Forelimb muscle (tissue), 1 donor: ENCODE data around the gene PRSS27. TPM values are rescaled to one million over a fixed set of nuclear protein-coding genes. Genes with fewer than 3 reads are reported as not detected.

Experiments used
- DNase-seq: peaks from one replicate; pipeline ENCODE4 v3.0.0-alpha.2; 2013; ENCODE audit warnings: low read depth
- polyA plus RNA-seq: library from polyadenylated mRNA; unstranded; fragments of 120-200 nt; gene quantifications from one replicate; pipeline ENCODE4 v1.2.1, GENCODE V29; 2013; ENCODE audit not compliant: insufficient read length

PRSS27 gene
- 1.4 TPM for polyA plus RNA-seq

DNA sequence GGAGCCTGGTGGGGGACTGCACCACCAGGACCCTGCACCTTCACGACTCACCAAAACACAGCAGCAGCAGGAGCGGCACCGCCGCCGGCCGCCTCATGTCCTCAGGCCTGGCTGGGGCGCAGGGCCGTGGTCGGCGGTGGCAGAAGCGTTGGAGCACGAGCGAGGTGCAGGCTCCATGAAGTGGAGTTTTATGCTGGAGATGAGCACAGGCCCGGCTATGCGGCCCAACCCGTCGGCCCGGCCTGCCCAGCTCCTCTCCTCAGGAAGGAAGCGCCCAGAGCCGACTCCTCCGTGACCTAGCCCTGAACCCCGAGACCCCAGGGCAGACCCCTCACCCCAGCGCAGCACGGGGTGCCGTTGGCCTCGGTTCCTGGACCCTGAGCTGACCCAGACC, at the start of gene PRSS27:
TSS of gene PRSS27 (minus strand) at position 161 of the 394 bp plus-strand sequence. CDS start at position 97, 64 bp downstream.
- DNase-seq = no peak

DNA sequence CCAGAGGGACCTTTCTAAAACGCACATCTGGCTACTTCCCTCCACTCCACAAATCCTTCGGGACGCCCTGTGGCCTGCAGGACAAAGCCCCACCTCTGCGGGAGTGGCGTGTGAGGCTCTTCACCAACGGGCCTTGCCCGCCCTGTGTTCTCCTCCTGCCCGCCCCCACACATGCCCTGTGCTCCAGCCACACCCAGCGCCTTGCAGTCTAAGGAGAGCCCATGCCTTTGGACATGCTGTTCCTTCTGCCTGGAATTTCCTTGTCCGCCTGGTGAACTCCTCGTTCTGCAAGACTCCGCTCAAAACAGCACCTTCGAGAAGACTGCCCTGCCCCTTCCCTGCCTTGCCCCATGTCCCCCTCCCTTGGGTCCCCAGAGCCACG, 49.6 kb upstream of the PRSS27 start:
- no peak for DNase-seq

DNA sequence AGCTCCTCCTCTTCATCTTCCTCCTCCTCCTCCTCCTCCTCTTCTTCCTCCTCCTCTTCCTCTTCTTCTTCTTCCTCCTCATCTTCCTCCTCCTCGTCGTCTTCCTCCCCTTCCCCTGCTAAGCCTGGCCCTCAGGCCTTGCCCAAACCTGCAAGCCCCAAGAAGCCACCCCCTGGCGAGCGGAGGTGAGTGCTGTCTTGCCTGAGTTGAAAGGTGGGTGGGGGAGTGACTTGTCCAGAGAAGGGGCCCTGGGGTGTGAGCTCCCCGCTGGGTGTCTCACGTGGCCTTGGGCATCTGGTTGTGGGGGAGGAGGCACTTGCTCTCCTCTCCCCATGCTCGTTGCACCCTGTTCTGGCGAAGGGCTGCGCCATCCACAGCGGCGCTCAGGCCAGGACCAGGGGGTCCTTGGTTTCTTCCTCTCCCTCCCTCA, 49.1 kb upstream of the PRSS27 start:
- no peak for DNase-seq

DNA sequence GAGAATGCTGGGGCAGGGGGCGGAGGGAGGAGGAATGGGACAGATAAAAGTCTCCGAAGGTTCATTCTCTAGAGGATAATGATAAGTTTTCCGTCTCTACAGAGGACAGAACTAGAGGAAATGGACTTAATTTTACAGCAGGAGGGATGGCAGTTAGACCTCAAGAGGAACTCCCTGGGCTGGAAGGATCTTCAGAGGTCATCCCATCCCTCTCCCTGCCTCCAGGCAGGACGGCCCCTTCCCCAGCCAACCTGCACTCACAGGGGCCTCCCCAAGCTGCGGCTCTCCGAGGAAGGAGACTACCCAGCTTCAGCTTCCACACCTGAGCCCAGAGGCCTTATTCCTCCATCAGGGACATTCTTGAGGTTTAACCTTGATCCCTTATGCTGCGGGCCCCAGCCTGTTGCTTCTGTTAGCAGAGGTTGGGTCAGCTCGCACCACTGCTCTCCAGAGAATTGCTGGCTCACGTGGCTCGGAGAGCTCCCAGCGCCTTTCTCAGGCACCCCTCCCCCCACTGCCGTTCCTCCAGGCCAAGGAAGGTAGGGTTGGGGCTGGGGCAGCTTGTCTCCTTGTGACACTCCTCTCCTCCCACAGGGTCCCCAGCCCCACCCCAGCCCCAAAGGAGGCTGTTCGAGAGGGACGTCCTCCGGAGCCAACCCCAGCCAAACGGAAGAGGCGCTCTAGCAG, 48.5 kb upstream of the PRSS27 start:
- DNase-seq = no peak

DNA sequence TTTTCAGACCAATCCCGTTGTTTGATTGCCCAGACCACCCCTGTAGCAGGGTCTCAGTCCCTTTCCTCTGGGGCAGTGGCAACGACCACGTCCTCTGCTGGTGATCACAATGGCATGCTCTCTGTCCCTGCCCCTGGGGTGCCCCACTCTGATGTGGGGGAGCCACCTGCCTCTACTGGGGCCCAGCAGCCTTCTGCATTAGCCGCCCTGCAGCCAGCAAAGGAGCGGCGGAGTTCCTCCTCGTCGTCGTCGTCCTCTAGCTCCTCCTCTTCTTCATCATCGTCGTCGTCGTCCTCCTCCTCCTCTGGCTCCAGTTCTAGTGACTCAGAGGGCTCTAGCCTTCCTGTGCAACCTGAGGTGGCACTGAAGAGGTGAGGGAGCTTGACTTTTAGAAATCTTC, 47.9 kb upstream of the PRSS27 start:
- DNase-seq = no peak

DNA sequence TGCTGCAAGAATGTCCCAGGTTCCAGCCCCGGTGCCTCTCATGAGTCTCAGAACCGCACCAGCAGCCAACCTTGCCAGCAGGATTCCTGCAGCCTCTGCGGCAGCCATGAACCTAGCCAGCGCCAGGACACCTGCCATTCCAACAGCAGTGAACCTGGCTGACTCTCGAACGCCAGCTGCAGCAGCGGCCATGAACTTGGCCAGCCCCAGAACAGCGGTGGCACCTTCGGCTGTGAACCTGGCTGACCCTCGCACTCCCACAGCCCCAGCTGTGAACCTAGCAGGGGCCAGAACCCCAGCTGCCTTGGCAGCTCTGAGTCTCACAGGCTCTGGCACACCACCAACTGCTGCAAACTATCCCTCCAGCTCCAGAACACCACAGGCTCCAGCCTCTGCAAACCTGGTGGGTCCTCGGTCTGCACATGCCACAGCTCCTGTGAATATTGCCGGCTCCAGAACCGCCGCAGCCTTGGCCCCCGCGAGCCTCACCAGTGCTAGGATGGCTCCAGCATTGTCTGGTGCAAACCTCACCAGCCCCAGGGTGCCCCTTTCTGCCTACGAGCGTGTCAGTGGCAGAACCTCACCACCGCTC, 47.2 kb upstream of the PRSS27 start:
- DNase-seq = no peak

DNA sequence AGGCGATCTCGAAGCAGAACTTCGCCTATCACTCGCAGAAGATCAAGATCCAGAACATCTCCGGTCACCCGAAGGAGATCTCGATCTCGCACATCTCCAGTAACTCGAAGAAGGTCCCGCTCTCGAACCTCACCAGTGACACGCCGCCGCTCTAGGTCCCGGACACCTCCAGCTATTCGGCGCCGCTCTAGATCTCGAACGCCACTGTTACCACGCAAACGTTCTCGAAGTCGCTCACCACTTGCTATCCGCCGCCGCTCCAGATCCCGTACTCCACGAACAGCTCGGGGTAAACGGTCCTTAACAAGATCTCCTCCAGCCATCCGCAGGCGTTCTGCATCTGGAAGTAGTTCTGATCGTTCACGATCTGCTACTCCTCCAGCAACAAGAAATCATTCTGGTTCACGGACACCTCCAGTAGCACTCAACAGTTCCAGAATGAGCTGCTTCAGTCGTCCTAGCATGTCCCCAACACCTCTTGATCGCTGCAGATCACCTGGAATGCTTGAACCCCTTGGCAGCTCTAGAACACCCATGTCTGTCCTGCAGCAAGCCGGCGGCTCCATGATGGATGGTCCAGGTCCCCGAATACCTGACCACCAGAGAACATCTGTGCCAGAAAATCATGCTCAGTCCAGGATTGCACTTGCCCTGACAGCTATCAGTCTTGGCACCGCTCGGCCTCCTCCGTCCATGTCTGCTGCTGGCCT, 46.6 kb upstream of the PRSS27 start:
- DNase-seq = no peak

DNA sequence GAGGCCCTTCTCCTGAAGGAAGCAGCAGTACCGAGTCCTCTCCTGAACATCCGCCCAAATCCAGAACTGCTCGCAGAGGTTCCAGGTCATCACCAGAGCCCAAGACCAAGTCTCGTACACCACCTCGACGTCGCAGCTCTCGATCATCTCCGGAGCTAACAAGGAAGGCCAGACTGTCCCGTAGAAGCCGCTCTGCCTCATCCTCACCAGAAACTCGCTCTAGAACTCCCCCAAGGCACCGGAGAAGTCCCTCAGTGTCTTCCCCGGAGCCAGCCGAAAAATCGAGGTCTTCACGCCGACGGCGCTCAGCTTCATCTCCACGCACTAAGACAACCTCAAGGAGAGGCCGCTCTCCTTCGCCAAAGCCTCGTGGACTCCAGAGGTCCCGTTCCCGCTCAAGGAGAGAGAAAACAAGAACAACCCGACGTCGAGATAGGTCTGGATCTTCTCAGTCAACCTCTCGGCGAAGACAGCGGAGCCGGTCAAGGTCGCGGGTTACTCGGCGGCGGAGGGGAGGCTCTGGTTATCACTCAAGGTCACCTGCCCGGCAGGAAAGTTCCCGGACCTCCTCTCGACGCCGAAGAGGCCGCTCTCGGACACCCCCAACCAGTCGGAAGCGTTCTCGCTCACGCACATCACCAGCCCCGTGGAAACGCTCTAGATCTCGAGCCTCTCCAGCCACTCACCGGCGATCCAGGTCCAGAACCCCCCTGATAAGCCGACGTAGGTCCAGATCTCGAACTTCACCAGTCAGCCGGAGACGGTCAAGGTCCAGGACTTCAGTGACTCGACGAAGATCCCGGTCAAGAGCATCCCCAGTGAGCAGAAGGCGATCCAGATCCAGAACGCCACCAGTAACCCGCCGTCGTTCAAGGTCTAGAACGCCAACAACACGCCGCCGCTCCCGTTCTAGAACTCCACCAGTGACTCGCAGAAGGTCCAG, 45.7 kb upstream of the PRSS27 start:
- DNase-seq = no peak

DNA sequence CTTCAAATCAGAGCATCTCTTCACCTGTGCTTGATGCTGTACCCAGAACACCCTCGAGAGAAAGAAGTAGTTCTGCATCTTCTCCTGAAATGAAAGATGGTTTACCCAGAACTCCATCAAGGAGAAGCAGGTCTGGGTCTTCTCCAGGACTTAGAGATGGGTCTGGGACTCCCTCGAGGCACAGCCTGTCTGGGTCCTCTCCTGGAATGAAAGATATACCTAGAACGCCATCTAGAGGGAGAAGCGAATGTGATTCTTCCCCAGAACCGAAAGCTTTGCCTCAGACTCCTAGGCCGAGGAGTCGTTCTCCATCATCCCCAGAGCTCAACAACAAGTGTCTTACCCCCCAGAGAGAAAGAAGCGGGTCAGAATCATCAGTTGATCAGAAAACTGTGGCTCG, 44.7 kb upstream of the PRSS27 start:
- DNase-seq = no peak

DNA sequence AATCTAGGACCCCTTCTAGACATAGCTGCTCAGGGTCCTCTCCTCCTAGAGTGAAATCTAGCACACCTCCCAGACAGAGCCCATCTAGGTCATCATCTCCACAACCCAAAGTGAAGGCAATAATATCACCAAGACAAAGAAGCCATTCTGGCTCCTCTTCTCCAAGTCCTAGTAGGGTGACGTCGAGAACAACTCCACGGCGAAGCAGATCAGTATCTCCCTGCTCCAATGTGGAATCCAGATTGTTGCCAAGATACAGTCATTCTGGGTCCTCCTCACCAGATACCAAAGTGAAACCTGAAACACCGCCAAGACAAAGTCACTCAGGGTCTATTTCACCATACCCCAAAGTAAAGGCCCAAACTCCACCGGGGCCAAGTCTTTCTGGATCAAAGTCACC, 43.1 kb upstream of the PRSS27 start:
- no peak for DNase-seq

DNA sequence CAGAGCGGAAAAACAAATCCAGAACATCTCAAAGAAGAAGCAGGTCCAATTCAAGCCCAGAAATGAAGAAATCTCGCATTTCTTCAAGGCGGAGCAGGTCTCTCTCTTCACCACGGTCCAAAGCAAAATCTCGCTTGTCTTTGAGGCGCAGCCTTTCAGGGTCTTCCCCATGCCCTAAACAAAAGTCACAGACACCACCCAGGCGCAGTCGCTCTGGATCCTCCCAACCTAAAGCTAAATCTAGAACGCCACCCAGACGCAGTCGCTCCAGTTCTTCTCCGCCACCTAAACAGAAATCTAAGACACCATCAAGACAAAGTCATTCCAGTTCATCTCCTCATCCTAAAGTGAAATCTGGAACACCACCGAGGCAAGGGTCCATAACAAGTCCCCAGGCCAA, 42.7 kb upstream of the PRSS27 start:
- no peak for DNase-seq

DNA sequence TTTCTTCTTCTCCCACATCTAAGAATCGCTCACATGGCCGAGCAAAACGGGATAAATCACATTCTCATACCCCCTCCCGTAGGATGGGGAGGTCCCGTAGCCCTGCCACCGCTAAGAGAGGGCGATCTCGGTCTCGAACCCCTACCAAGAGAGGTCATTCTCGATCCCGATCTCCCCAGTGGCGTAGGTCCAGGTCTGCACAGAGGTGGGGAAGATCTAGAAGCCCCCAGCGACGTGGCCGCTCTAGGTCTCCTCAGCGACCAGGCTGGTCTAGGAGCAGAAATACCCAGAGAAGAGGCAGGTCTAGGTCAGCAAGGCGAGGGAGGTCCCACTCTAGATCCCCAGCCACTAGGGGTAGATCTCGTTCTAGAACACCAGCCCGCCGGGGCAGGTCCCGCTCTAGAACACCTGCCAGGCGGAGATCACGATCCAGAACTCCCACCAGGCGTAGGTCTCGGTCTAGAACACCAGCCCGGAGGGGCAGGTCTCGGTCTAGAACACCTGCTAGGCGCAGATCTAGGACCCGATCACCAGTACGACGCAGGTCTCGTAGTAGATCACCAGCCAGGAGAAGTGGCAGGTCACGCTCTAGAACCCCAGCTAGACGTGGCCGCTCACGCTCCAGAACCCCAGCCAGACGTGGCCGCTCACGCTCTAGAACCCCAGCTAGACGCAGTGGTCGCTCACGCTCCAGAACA, 42.0 kb upstream of the PRSS27 start:
- no peak for DNase-seq

DNA sequence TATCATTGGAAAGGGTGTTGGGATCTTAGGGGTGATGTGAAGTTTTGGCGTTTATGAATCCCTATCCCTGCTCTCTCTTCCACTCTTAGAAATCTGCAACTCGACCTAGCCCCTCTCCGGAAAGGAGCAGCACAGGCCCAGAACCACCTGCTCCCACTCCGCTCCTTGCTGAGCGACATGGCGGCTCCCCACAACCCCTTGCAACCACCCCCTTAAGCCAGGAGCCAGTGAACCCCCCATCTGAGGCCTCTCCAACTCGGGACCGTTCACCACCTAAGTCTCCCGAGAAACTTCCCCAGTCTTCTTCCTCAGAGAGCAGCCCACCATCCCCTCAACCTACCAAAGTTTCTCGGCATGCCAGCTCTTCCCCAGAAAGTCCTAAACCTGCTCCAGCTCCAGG, 41.4 kb upstream of the PRSS27 start:
- DNase-seq = no peak

DNA sequence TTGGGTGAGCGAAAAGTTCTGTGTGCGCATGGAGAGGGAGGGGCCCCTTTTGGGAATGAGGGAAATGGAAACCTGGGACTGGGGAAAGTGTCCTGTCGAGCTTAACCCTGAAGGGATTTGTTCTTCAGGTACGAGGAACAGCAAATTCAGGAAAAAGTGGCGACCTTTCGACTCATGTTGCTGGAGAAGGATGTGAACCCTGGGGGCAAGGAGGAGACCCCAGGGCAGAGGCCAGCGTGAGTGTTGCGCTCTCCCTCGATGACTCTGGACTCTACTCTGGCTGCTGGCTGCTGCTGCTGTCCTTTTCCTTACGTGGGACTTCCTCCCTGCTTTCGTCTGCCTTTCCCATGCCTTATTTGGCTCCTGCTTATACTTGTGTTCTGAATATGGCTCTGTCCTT, 37.3 kb upstream of the PRSS27 start:
- no peak for DNase-seq

DNA sequence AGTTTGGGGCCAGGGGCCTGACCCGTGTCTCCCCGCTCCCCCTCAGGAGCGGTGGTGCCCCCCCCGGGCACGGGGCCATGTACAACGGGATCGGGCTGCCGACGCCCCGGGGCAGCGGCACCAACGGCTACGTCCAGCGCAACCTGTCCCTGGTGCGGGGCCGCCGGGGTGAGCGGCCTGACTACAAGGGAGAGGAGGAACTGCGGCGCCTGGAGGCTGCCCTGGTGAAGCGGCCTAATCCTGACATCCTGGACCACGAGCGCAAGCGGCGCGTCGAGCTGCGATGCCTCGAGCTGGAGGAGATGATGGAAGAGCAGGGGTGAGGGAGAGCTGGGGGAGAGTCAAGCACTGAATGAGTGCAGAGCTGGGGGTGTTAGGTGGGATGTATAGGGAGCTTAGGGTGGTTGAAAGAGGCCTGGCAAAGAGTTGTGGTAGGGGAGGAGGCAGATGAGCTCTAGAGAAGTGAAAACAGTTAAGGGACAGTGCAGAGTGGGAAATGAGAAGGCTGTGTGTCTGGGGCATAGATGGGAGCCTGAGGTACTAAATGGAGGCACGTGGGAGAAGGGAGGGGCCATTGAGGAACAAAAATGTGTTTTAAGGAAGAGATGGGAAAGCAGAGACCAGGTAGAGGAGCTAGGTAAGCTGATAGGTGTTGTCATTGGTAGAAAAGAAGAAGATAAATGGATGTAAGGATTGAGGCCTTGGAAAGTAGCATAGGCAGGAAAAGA, 36.4 kb upstream of the PRSS27 start:
- no peak for DNase-seq

DNA sequence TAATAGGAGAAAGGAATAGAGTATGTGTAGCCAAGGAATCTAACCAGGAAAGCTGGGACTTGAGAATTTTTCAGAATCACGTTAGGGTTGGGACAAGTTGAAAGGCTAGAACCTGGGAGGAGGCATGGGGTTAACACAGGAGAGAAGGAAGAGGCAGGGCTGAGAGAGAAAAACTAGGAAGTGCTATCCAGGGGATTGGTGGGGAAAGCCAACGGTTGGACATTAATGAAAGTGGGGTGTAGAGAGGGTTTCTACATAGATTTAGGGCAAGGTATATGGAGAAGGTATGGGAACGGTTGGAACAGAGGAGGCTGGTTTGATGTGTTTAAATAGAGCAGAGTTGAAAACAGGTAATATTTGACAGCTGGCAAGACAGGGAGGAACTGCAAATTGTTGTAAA, 35.1 kb upstream of the PRSS27 start:
- no peak for DNase-seq

DNA sequence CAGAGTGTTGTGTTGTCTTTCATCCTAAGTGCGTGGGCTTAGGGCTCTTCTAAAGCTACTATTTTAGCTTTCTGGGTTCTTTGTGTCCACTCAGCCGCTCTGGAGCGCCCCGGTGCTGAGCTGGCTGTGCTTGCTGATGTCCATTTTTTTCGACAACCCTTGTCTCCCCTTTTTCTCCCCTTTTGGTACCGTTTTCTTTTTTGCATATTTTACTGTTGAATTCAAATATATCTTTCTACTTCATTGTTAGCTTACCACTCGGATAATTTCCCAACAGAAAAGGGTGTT, 33.7 kb upstream of the PRSS27 start:
- DNase-seq = no peak

DNA sequence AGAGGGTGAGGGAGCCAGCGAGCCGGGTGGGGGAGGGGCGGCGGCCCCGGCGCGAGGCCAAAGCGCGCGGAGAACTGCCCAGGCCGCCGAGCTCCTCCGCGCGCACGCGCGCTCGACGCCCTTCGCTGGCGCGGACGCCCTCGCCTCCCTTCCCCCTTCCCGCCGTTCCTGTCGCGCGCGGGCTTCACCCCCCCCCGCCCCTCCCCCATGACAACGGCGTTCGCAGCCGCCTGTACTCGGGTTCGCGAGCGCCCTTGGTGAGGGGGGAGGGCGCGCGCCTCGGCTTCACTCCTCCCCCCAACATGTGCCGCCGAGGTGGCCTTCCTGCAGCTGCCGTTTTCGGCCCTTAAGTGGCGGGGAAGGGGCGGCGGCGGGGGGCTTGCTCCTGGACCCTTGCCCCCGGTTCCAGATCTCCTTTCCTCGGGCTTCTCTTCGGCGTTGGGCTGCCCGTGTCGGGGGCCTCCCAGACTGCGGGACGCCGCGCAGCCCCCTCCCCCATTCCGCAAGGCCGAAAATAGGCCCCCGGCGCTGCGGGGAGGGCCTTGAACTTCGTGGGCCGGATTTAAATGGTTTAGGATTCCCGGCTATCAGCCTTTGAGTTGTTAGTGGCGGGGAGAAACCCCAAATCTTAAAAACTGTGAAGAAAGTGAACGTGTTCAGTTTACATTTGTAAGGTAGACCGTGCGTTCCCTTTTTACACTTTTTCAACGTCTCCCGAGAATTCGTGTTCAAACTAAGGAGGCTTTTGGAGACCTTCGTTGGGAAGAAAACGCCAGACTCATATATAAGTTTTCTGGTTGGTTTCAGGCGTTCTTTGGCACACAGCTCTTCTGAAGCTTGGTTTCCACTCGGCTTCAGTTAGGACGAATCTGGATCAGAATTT, 33.1 kb upstream of the PRSS27 start:
- DNase-seq = peak; percentile 62

DNA sequence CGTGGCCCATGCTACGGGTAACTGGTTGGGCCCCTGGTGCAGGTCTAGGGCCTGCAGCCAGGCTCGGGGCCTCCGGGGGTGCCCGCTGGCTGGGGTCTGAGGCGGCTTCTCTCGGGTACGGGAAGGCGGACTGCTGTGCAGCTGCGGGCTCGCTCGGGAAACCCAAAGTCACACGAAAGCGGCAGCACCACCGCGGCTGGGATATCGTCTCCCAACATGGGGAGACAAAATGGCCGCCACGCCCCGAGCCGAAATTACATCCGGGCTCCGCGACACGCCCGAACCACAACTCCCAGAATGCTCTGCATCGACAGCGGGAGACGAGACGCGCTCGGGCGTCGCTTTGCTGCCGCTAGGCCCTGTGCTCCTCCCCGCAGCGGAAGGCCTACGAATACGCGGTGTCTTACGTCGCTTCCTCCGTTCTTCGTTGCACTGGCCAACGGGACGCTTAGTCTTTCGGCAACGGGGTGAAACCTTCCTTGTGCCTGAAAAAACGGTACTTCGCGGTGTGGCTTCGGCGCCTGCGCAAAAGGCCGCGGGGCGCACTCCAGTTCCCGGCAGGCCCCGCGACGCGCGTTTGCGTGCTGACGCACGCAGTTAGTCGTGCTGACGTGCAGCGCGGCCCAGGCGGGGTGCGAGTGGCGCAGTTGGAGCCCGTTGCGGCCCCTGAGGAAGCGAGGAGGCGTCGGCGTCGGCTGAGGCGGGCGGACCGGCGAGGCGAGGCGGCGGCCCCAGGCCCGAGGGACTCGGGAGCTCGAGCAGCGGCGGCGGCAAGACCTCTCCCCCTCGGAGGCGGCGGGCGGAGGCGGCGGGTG, 32.2 kb upstream of the PRSS27 start, which contains the start of gene SRRM2:
TSS of gene SRRM2 (plus strand) at position 604 of the 815 bp plus-strand sequence. CDS start 3,727 bp downstream, outside the sequence.
- DNase-seq = peak; percentile 92
